ENCODE measurements around the gene DCST2.

DCST2 gene

GRCh38 chr1:155033524-155033923 lies at the start of gene DCST2, which contains the start of gene DCST1:
Gene DCST2 (minus strand): TSS chr1:155033781. CDS start chr1:155033701, 80 bp downstream.
Gene DCST1 (plus strand): TSS chr1:155033824. CDS start chr1:155034037, 213 bp downstream.
- no peaks in the 10 kb centered on the region for H3K27me3 ChIP-seq (ENCODE audit: insufficient read depth, low read length, poor library complexity, severe bottlenecking)
- H3K36me3 ChIP-seq (ENCODE audit: insufficient read depth, low read length), result no peaks in the 10 kb centered on the region
- no peaks in the 10 kb centered on the region for H3K9me2 ChIP-seq (replicated peaks; ENCODE audit: low read depth, low read length)
- no peak within 1 kb of the TSS for H3K9ac ChIP-seq (ENCODE audit: low read depth, low read length, poor library complexity, severe bottlenecking)
- TF ChIP-seq EZH2phosphoT487 (IDR thresholded peaks at IDR 0.05; ENCODE audit: borderline replicate concordance), result no peak
- TF ChIP-seq, protein P1, sequence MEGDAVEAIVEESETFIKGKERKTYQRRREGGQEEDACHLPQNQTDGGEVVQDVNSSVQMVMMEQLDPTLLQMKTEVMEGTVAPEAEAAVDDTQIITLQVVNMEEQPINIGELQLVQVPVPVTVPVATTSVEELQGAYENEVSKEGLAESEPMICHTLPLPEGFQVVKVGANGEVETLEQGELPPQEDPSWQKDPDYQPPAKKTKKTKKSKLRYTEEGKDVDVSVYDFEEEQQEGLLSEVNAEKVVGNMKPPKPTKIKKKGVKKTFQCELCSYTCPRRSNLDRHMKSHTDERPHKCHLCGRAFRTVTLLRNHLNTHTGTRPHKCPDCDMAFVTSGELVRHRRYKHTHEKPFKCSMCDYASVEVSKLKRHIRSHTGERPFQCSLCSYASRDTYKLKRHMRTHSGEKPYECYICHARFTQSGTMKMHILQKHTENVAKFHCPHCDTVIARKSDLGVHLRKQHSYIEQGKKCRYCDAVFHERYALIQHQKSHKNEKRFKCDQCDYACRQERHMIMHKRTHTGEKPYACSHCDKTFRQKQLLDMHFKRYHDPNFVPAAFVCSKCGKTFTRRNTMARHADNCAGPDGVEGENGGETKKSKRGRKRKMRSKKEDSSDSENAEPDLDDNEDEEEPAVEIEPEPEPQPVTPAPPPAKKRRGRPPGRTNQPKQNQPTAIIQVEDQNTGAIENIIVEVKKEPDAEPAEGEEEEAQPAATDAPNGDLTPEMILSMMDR (conservative IDR thresholded peaks at IDR 0.05; ENCODE audit: low read length), result no peak
- no peak within 1 kb of the TSS for H3K4me2 ChIP-seq (ENCODE audit: low read depth, low read length, poor library complexity, severe bottlenecking)
- H3F3A ChIP-seq (ENCODE audit: low read depth), result no peaks in the 10 kb centered on the region
- no peaks in the 10 kb centered on the region for H3K79me2 ChIP-seq (ENCODE audit: insufficient read depth, low read length)
- H3K9me3 ChIP-seq (ENCODE audit: insufficient read depth, low read depth, low read length), result no peaks in the 10 kb centered on the region
- no peaks in the 10 kb centered on the region for H4K20me1 ChIP-seq (ENCODE audit: insufficient read depth, low read length, poor library complexity, severe bottlenecking)
- no peaks in the 10 kb centered on the region for H3K4me1 ChIP-seq (ENCODE audit: insufficient read depth, low read length, poor library complexity, severe bottlenecking)
- no peak within 1 kb of the TSS for H3K4me3 ChIP-seq (ENCODE audit: low read length, poor library complexity, severe bottlenecking)
- no peak within 1 kb of the TSS for H2AFZ ChIP-seq (ENCODE audit: low read length)

- peaks cover 46% of the 10 kb centered on the region for H3K4me1 ChIP-seq (ENCODE audit: insufficient read depth, low read length, poor library complexity, severe bottlenecking)
- H3K79me2 ChIP-seq (ENCODE audit: insufficient read depth, low read length), result peaks cover 9% of the 10 kb centered on the region; the same call in 1 of the 2 replicates
- H3K36me3 ChIP-seq (ENCODE audit: insufficient read depth, low read length), result no peaks in the 10 kb centered on the region
- no peak overlapping the region for H3K9ac ChIP-seq (ENCODE audit: low read depth, low read length, poor library complexity, severe bottlenecking)
- H3K27me3 ChIP-seq (ENCODE audit: insufficient read depth, low read length, poor library complexity, severe bottlenecking), result no peaks in the 10 kb centered on the region
- no peak overlapping the region for H2AFZ ChIP-seq (ENCODE audit: low read length)
- H3K4me3 ChIP-seq (ENCODE audit: low read length, poor library complexity, severe bottlenecking), result no peak overlapping the region
- no peaks in the 10 kb centered on the region for H3K9me2 ChIP-seq (replicated peaks; ENCODE audit: low read depth, low read length)
- peaks cover 5% of the 10 kb centered on the region for H4K20me1 ChIP-seq (ENCODE audit: insufficient read depth, low read length, poor library complexity, severe bottlenecking)
- no peak overlapping the region for H3K4me2 ChIP-seq (ENCODE audit: low read depth, low read length, poor library complexity, severe bottlenecking)
- TF ChIP-seq, protein P1 (conservative IDR thresholded peaks at IDR 0.05; ENCODE audit: low read length), result no peak
- no peak for TF ChIP-seq EZH2phosphoT487 (IDR thresholded peaks at IDR 0.05; ENCODE audit: borderline replicate concordance)
- peaks cover 13% of the 10 kb centered on the region; the same call in 1 of the 2 replicates for H3F3A ChIP-seq (ENCODE audit: low read depth)
- H3K9me3 ChIP-seq (ENCODE audit: insufficient read depth, low read depth, low read length), result no peaks in the 10 kb centered on the region
Observed at GRCh38 chr1:155083052-155083541, 49.5 kb upstream of the DCST2 start.

GRCh38 chr1:155082301-155083051 lies 48.9 kb upstream of the DCST2 start:
- H3K9ac ChIP-seq (ENCODE audit: low read depth, low read length, poor library complexity, severe bottlenecking), result no peak overlapping the region
- TF ChIP-seq, protein P1 (conservative IDR thresholded peaks at IDR 0.05; ENCODE audit: low read length), result no peak
- TF ChIP-seq EZH2phosphoT487 (IDR thresholded peaks at IDR 0.05; ENCODE audit: borderline replicate concordance), result no peak
- H3K36me3 ChIP-seq (ENCODE audit: insufficient read depth, low read length), result no peaks in the 10 kb centered on the region
- no peaks in the 10 kb centered on the region for H3K27me3 ChIP-seq (ENCODE audit: insufficient read depth, low read length, poor library complexity, severe bottlenecking)
- H3K9me2 ChIP-seq (replicated peaks; ENCODE audit: low read depth, low read length), result no peaks in the 10 kb centered on the region
- no peak overlapping the region for H2AFZ ChIP-seq (ENCODE audit: low read length)
- peaks cover 11% of the 10 kb centered on the region; the same call in 1 of the 2 replicates for H3F3A ChIP-seq (ENCODE audit: low read depth)
- no peaks in the 10 kb centered on the region for H3K9me3 ChIP-seq (ENCODE audit: insufficient read depth, low read depth, low read length)
- H3K4me2 ChIP-seq (ENCODE audit: low read depth, low read length, poor library complexity, severe bottlenecking), result no peak overlapping the region
- peaks cover 5% of the 10 kb centered on the region for H4K20me1 ChIP-seq (ENCODE audit: insufficient read depth, low read length, poor library complexity, severe bottlenecking)
- peaks cover 50% of the 10 kb centered on the region for H3K4me1 ChIP-seq (ENCODE audit: insufficient read depth, low read length, poor library complexity, severe bottlenecking)
- H3K4me3 ChIP-seq (ENCODE audit: low read length, poor library complexity, severe bottlenecking), result no peak overlapping the region
- peaks cover 9% of the 10 kb centered on the region; the same call in 1 of the 2 replicates for H3K79me2 ChIP-seq (ENCODE audit: insufficient read depth, low read length)
